GM21619 (cell line): ENCODE data around the gene CDK6.

Experiments
- ATAC-seq: cut with Tn5 transposase; IDR thresholded peaks from one replicate; pipeline ENCODE4 v1.9.1; 2021; ENCODE audit not compliant: unreplicated experiment

CDK6 gene

GRCh38 chr7:92827464-92828120 is 8.8 kb downstream of the CDK6 start:
- ATAC-seq = no peak

DNA sequence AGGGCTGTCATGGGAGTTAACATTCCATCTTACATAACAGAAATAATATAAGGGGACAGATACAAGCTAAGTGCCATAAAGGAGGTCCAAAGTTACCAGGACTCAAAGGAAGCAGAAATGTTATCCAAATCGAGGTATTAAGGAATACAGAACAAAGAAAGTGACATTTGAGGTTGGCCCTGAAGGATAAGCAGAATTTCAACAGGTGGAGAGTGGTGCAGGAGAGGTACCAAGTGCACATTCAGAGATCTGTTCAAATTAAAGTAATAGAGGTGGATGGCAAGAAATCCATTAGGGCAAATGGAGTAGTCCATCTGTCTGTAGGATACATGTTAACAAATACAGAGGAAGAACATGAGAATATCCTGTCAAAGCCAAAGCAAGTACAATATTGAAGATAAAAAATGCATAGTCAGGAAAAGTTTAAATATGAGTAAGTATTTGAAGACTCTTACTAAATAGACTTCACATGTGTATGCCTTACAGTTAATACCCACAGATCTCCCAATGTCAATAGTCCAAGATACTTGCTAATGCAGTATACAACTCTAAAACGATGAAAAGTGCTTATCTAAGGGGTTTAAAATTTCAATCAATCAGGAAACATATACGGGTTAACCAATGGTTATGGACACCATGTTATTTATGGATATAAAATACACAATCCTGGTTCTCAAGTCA is 10.0 kb downstream of the CDK6 start:
- no peak for ATAC-seq

DNA sequence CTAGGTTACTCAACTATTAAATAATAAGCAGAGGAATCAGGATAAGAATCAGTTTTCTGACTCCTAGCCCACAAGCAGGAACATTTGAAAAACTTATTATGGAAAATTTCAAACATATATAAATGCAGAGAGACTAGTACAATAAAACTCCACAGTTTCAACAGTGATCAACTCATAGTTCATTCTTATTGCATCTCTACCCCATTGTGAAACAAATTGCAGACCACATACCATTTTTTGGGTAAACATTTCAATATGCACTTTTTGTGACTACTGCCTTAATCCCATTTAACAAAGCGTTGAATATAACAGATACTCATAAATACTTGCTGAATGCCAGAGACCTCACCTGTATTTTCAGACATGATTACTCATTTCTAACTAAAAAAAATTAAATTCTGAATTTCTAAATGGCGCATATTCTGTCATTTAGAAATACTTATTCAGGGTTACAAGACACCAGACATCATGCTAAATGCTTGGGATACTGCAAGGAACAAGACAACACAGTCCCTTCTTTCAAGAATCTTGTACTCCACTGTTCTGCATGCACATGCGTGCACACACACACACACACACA is 11.4 kb downstream of the CDK6 start:
- no peak for ATAC-seq

GRCh38 chr7:92824450-92824849 is 11.9 kb downstream of the CDK6 start:
- ATAC-seq = no peak

GRCh38 chr7:92823042-92823441 is 13.3 kb downstream of the CDK6 start:
- ATAC-seq = no peak

- no peak for ATAC-seq
Observed at GRCh38 chr7:92820191-92820590, 16.2 kb downstream of the CDK6 start.

DNA sequence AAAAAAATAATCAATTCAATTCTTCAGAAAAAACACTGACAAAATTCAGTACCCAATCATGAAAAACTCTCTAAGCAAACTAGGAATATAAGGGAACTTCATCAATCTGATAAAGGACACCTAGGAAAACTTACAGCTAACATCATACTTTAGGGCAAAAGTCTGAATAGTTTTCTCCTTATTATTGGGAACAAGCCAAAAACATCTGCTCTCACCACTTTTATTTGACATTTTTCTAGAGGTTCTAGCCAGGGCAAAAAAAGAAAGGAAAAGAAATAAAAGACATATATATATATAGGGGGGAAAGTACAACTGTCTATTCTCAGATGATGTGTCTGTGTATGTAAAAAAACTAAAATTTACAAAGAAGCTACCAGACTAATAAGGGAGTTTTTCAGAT is 19.0 kb downstream of the CDK6 start:
- ATAC-seq = no peak

- ATAC-seq = peak; percentile 37
Observed at GRCh38 chr7:92815412-92815811, 21.0 kb downstream of the CDK6 start.

DNA sequence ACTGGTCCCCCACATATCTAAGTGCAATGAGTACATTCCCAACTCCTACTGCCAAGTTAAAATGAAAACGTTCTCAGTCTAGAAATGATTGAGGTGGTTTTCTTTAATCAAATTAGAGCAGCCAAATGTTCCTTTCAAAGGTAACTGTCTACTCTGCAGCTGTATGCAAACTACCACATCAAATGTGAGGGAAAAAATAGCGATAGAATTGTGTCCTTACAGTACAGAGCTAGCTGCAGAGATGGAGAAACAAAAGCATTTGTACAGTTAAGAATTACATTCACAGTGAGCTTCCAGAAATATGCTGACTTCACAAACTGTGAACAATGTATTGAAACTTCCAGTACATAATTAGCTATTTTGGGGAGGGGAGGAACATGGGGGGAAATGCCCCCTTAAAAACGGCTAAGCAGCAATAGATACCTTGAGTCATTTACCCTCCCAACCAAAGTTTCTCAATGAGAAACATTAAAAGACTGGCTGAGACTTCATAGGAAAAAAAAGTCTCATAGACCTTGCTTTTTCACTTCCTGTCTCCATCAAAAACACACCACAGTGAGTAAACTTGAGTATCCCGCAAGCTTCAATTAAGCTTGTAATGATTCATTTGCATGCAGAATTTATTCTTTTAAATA is 22.9 kb downstream of the CDK6 start:
- peak; percentile 51 for ATAC-seq

DNA sequence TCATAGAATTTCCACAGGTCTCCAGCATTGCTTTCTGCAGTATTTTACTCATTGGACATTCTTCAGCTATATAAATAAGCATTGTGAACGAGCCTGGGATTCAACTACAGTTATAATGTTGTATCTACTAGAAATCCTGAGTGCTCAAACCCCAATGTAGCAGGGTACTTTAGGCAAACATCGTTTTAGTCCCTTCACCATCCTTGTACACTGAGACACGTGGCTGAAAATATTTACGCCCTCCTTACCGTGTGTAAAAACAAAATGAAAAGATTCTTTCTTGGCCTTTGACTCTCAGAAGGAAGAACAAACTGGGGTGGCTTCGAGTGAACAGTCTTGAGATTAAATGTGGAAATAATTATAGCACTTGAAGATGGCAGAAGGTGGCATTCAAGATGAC is 25.2 kb downstream of the CDK6 start:
- ATAC-seq = no peak

GRCh38 chr7:92809760-92810573 is 26.4 kb downstream of the CDK6 start:
- ATAC-seq = peak; percentile 73

GRCh38 chr7:92809397-92809759 is 27.0 kb downstream of the CDK6 start:
- peak; percentile 21 for ATAC-seq

- no peak for ATAC-seq
Observed at GRCh38 chr7:92808635-92809034, 27.7 kb downstream of the CDK6 start.

DNA sequence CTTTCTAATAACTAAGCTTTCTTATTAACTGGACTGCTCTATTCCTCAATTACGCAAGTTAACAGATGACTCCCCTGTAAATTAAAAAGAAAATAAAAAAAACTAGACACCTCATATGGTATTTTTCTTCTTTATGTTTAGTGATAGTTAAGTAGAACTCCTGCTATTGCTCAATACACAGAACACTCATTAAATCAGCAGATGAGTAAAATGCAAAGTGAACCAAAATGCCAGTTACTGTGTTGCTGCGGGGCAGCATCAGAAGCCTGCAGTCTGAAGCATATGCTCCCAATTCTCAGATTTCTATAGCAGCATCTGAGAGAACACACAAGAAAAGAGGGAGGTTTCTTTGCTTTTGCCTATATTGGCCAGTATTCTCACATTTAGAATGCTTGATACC is 28.4 kb downstream of the CDK6 start:
- no peak for ATAC-seq

DNA sequence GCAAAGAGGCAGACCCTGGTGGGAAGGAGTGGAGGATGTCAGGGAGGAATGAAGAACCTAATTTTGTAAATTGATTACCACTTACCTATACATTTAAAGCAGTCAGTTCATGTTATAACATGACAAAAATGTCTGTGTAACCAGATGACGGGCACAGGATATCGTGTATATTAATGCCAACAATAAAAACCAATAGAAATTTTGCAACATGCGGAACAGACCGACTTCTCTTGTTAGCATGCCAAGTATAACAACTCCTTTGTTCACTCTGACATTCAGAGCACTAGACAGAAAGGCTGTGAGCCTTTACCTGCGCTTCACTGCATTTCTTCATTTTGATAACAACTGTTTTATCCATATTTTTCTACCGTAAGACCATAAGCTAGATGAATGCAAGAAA is 29.9 kb downstream of the CDK6 start:
- no peak for ATAC-seq

GRCh38 chr7:92802406-92802805 is 34.0 kb downstream of the CDK6 start:
- no peak for ATAC-seq

GRCh38 chr7:92799446-92800211 is 36.7 kb downstream of the CDK6 start:
- no peak for ATAC-seq

- ATAC-seq = no peak
Observed at GRCh38 chr7:92798517-92799249, 37.7 kb downstream of the CDK6 start.

DNA sequence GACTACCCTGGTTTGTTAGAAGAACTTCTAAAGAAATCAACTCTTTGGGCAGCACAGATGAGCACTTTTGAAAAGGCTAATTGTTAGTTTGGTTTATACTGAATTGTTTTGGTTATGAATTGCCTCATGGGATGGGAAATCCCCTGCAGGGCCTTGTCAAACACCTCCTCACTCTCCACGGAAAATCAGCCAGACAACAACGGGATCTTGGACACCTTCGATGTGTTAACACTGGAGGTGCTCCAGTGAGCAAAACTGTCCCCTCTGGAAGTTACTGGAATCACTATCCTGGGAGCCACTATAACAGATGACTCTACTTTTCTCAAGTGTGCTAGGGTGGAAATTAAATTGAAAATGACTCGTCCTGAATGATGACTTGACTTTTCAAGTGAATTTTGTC is 38.7 kb downstream of the CDK6 start:
- ATAC-seq = no peak

DNA sequence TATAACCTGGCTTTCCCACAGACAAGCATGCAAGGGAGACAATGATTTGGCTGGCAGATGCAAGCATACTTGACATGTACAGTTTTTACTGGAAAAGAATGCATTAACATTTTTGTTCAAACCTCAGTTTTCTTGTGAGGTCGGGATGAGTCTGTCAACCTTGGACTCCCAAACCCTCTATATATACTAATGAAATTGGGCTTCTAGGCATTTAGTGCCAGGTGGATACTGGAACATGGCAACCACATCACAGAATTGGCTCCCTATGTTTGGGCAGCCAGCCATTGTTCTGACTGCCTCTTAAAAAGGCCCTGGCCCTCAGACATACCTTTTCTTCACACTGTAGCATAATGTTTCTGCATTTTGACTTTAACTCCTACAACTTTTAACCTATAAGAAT is 39.1 kb downstream of the CDK6 start:
- ATAC-seq = no peak
